CD4-positive, CD25-positive, alpha-beta regulatory T cell (primary cell): ENCODE results near the gene EFHC1. TPM values are rescaled to one million over a fixed set of nuclear protein-coding genes. Genes with fewer than 3 reads are reported as not detected.

Source experiments
- ATAC-seq, 2 donors: fragments of 150-1000 bp; cut with Tn5 transposase; one replicate each; pipeline ENCODE4 v1.10.0; 2021; ENCODE audit warnings: low read depth in 2 of 2, moderate number of reproducible peaks in 2 of 2, moderate library complexity in 1 of 2
- DNase-seq, 3 donors: peaks; one replicate each; pipeline versions ENCODE4 v3.0.0 to v3.0.0-alpha.2; 2012 to 2022; ENCODE audit warnings: mixed read lengths in 1 of 3
- H3K27ac ChIP-seq: one replicate; pipeline ENCODE4 v1.7.0; 2013; ENCODE audit warnings: mild to moderate bottlenecking, low read length; ENCODE audit not compliant: insufficient read depth, poor library complexity, severe bottlenecking
- H3K27me3 ChIP-seq: one replicate; pipeline ENCODE4 v1.7.0; 2013; ENCODE audit warnings: low read length; ENCODE audit not compliant: control insufficient read depth, insufficient read depth
- H3K36me3 ChIP-seq: one replicate; pipeline ENCODE4 v1.7.0; 2013; ENCODE audit warnings: mild to moderate bottlenecking, low read length, moderate library complexity; ENCODE audit not compliant: control insufficient read depth, insufficient read depth
- H3K4me1 ChIP-seq: 2 replicates; pipeline ENCODE4 v1.7.0; 2013; ENCODE audit warnings: mild to moderate bottlenecking, low read length; ENCODE audit not compliant: insufficient read depth, control insufficient read depth, poor library complexity, severe bottlenecking
- H3K4me3 ChIP-seq: one replicate; pipeline ENCODE4 v1.7.0; 2013; ENCODE audit warnings: low read depth, mild to moderate bottlenecking, low read length, moderate library complexity
- H3K9me3 ChIP-seq, 2 experiments: 1 replicate in 1 of 2; 2 replicates in 1 of 2; pipeline ENCODE4 v1.7.0; 2013; ENCODE audit warnings: low read length in 2 of 2, mild to moderate bottlenecking in 1 of 2, moderate library complexity in 1 of 2; ENCODE audit not compliant: control insufficient read depth in 2 of 2
- H3K27ac Mint-ChIP-seq, 3 donors: one replicate each; pipeline ENCODE4 v1.8.0; 2020 to 2022; ENCODE audit warnings: mild to moderate bottlenecking in 3 of 3, mixed read lengths in 3 of 3, moderate library complexity in 2 of 3
- H3K27me3 Mint-ChIP-seq: one replicate; pipeline ENCODE4 v1.8.0; 2022; ENCODE audit warnings: mild to moderate bottlenecking, mixed read lengths
- H3K36me3 Mint-ChIP-seq: one replicate; pipeline ENCODE4 v1.8.0; 2020; ENCODE audit warnings: mixed read lengths
- H3K4me1 Mint-ChIP-seq, 4 donors: one replicate each; pipeline ENCODE4 v1.8.0; 2020 to 2022; ENCODE audit warnings: mixed read lengths in 4 of 4, mild to moderate bottlenecking in 1 of 4
- H3K4me3 Mint-ChIP-seq, 4 donors: one replicate each; pipeline ENCODE4 v1.8.0; 2020 to 2022; ENCODE audit warnings: mild to moderate bottlenecking in 4 of 4, mixed read lengths in 4 of 4, moderate library complexity in 3 of 4
- H3K9me3 Mint-ChIP-seq, 7 donors: one replicate each; pipeline ENCODE4 v1.8.0; 2020 to 2022; ENCODE audit warnings: mixed read lengths in 7 of 7, mild to moderate bottlenecking in 3 of 7, moderate library complexity in 2 of 7
- polyA plus RNA-seq, 4 donors: library from polyadenylated mRNA; unstranded; fragments of 300-500 nt; fragmentation: Illumina TruSeq; gene quantifications; one replicate each; pipeline ENCODE4 v1.2.3, GENCODE V29; 2021
- total RNA-seq: library from RNA; stranded (reverse); gene quantifications from one replicate; pipeline ENCODE4 v1.2.3, GENCODE V29; 2022

Gene EFHC1
- total and polyA plus RNA-seq, 5 donors from 2014 or later = 0.32 to 4.4 (median 2.1) TPM; not detected in 1

DNA sequence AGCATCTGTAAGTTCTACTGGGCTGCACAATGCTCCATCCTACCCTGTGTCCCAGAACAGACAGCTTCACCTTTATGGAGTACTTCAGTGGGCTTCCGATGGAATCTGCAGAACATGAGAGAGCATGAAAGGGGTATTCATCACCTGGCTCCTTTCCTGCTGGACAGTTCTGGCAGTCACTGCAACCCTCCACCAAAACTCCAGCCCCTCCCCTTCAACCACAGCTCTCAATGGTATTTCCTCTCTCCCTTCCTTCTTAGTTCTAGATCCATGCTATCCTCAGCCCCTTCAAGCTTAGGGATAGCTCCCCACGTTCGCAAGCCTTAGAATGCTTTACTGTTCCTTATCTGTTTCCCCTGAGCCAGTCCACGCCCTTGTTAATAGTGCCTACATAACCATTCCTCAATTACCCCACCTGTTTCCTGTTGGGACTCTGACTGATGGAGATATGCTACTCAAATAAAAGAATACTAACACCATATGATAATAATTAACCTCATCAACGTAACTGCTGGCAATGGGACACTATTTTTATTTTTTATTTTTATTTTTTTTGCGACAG is 130.0 kb downstream of the EFHC1 start:
- peaks cover 2% of the 10 kb centered on the region for H3K36me3 ChIP-seq
- Mint-ChIP-seq H3K9me3 (no peaks in the 10 kb centered on the region), H3K27me3 (no peaks in the 10 kb centered on the region), H3K4me3 (no peak overlapping the region), H3K4me1 (peaks cover 5 to 45% (median 29%) of the 10 kb centered on the region in 4 donors), H3K36me3 (peaks cover 21% of the 10 kb centered on the region), H3K27ac (no peak overlapping the region)
- no peak for DNase-seq
- no peak for ATAC-seq
- no peak overlapping the region for H3K27ac ChIP-seq
- H3K4me3 ChIP-seq = no peak overlapping the region
- H3K9me3 ChIP-seq = no peaks in the 10 kb centered on the region
- H3K27me3 ChIP-seq = no peaks in the 10 kb centered on the region
- no peaks in the 10 kb centered on the region for H3K4me1 ChIP-seq

GRCh38 chr6:52550870-52551269 is 130.7 kb downstream of the EFHC1 start:
- ATAC-seq (no peak), DNase-seq (no peak)
- H3K4me1 Mint-ChIP-seq = peaks cover 5 to 43% (median 30%) of the 10 kb centered on the region in 4 donors
- peaks cover 22% of the 10 kb centered on the region for H3K36me3 Mint-ChIP-seq
- H3K27me3 Mint-ChIP-seq = no peaks in the 10 kb centered on the region
- Histone ChIP-seq H3K36me3 (peaks cover 2% of the 10 kb centered on the region), H3K4me3 (no peak overlapping the region), H3K9me3 (no peaks in the 10 kb centered on the region), H3K4me1 (no peaks in the 10 kb centered on the region), H3K27ac (no peak overlapping the region), H3K27me3 (no peaks in the 10 kb centered on the region)
- H3K4me3 Mint-ChIP-seq = no peak overlapping the region
- no peak overlapping the region for H3K27ac Mint-ChIP-seq
- no peaks in the 10 kb centered on the region for H3K9me3 Mint-ChIP-seq

DNA sequence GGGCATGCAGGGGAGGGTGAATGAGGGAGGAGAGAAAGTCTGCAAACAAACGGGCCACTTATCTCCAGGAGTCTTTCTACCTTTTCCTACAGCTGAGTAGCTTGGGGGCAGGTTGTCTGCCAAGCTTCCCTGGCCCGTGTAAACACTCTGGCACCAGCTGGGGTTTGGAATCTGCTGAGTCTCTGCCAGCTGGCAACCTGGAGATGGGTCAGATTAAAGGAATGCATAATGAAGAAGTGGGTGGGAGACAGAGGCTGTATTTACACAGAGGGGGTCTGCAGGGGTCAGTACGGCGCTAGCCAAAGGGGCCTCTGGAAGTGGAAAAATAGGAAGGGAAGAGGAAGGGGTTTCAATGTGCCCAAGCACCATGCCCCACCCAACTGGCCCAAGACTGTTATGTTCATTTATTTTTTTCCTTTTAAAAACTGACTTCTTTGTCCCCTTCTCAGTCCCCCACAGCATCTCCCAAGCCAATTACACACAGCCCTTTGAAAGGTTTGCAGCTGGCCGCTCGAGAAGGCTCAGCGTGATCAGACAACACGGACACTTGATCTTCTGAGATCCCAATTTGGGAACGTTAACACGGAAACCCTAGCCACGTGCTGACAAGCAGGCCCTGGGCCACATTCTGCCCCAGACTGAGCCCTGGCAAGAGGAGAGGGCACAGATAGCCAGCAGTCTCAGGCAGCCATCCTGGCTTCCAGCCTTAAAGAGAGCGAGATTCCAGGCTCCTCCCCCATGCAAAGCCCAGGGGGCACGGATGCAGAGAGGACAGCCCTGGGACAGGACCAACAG is 131.5 kb downstream of the EFHC1 start:
- Histone ChIP-seq H3K36me3 (peaks cover 2% of the 10 kb centered on the region), H3K27ac (no peak overlapping the region), H3K4me3 (no peak overlapping the region), H3K9me3 (no peaks in the 10 kb centered on the region), H3K27me3 (no peaks in the 10 kb centered on the region), H3K4me1 (no peaks in the 10 kb centered on the region)
- ATAC-seq = no peak
- no peak for DNase-seq
- Mint-ChIP-seq H3K27me3 (no peaks in the 10 kb centered on the region), H3K4me3 (no peak overlapping the region), H3K27ac (peak overlapping the region in 1 of 3 donors; percentile 23), H3K9me3 (no peaks in the 10 kb centered on the region), H3K4me1 (peaks cover 5 to 37% (median 25%) of the 10 kb centered on the region in 4 donors), H3K36me3 (peaks cover 19% of the 10 kb centered on the region)

- DNase-seq (no peak), ATAC-seq (no peak)
- no peak overlapping the region for H3K4me3 Mint-ChIP-seq
- Histone ChIP-seq H3K27ac (no peak overlapping the region), H3K9me3 (no peaks in the 10 kb centered on the region), H3K4me3 (no peak overlapping the region), H3K36me3 (peaks cover under 1% of the 10 kb centered on the region), H3K4me1 (no peaks in the 10 kb centered on the region), H3K27me3 (no peaks in the 10 kb centered on the region)
- no peaks in the 10 kb centered on the region for H3K27me3 Mint-ChIP-seq
- peaks cover 5 to 32% (median 21%) of the 10 kb centered on the region in 4 donors for H3K4me1 Mint-ChIP-seq
- H3K9me3 Mint-ChIP-seq = no peaks in the 10 kb centered on the region
- no peak overlapping the region for H3K27ac Mint-ChIP-seq
- H3K36me3 Mint-ChIP-seq = peaks cover 15% of the 10 kb centered on the region
Observed at GRCh38 chr6:52552278-52552643, 132.1 kb downstream of the EFHC1 start.

- DNase-seq (no peak), ATAC-seq (no peak)
- peak overlapping the region in 1 of 3 donors; percentile 79 for H3K27ac Mint-ChIP-seq
- Histone ChIP-seq H3K4me3 (no peak overlapping the region), H3K4me1 (no peaks in the 10 kb centered on the region), H3K9me3 (no peaks in the 10 kb centered on the region), H3K36me3 (no peaks in the 10 kb centered on the region), H3K27me3 (no peaks in the 10 kb centered on the region), H3K27ac (no peak overlapping the region)
- no peak overlapping the region for H3K4me3 Mint-ChIP-seq
- H3K9me3 Mint-ChIP-seq = no peaks in the 10 kb centered on the region
- H3K27me3 Mint-ChIP-seq = no peaks in the 10 kb centered on the region
- peaks cover 15% of the 10 kb centered on the region for H3K36me3 Mint-ChIP-seq
- H3K4me1 Mint-ChIP-seq = peaks cover 5 to 27% (median 21%) of the 10 kb centered on the region in 4 donors
Observed at GRCh38 chr6:52553158-52553557, 133.0 kb downstream of the EFHC1 start.

GRCh38 chr6:52553719-52554118 is 133.6 kb downstream of the EFHC1 start:
- Histone ChIP-seq H3K9me3 (no peaks in the 10 kb centered on the region), H3K36me3 (no peaks in the 10 kb centered on the region), H3K4me3 (no peak overlapping the region), H3K27ac (no peak overlapping the region), H3K4me1 (no peaks in the 10 kb centered on the region), H3K27me3 (no peaks in the 10 kb centered on the region)
- peak overlapping the region in 1 of 3 donors; percentile 79 for H3K27ac Mint-ChIP-seq
- no peaks in the 10 kb centered on the region for H3K9me3 Mint-ChIP-seq
- H3K4me3 Mint-ChIP-seq = no peak overlapping the region
- DNase-seq (no peak), ATAC-seq (no peak)
- peaks cover 5 to 29% (median 20%) of the 10 kb centered on the region in 4 donors for H3K4me1 Mint-ChIP-seq
- H3K27me3 Mint-ChIP-seq = no peaks in the 10 kb centered on the region
- peaks cover 15% of the 10 kb centered on the region for H3K36me3 Mint-ChIP-seq

GRCh38 chr6:52554684-52555280 is 134.6 kb downstream of the EFHC1 start:
- H3K27ac ChIP-seq = no peak overlapping the region
- Mint-ChIP-seq H3K27ac (no peak overlapping the region), H3K4me1 (peaks cover 5 to 30% (median 19%) of the 10 kb centered on the region in 4 donors), H3K27me3 (no peaks in the 10 kb centered on the region), H3K4me3 (no peak overlapping the region), H3K9me3 (no peaks in the 10 kb centered on the region), H3K36me3 (peaks cover 9% of the 10 kb centered on the region)
- H3K36me3 ChIP-seq = no peaks in the 10 kb centered on the region
- no peaks in the 10 kb centered on the region for H3K4me1 ChIP-seq
- H3K9me3 ChIP-seq = no peaks in the 10 kb centered on the region
- H3K4me3 ChIP-seq = no peak overlapping the region
- H3K27me3 ChIP-seq = no peaks in the 10 kb centered on the region
- ATAC-seq (no peak), DNase-seq (no peak)
